SK-MEL-5 (cell line): ENCODE data around the gene BUD31. TPM values are rescaled to one million over a fixed set of nuclear protein-coding genes. Genes with fewer than 3 reads are reported as not detected.
"Not testable (repeated sequence)": the region's sequence is repeated elsewhere in the genome, so short reads cannot be mapped to it uniquely, and the experiment has no call there.

Source experiments
- DNase-seq: peaks from one replicate; pipeline ENCODE4 v3.0.0-alpha.2; 2016; ENCODE audit warnings: low read depth, low spot score
- in situ Hi-C: cut with HindIII; loops from 2 replicates; pipeline ENCODE4 v1.10.0; 2016; ENCODE audit warnings: low sequenced_read_pairs, high pct_unique_total_duplicates, low pct_unique_long_range_greater_than_20kb
- total RNA-seq: library from RNA; depleted of rRNA; stranded (reverse); fragments of >200 nt; shearing (Covaris generic); gene quantifications from 2 replicates; pipeline ENCODE4 v1.2.3, GENCODE V29; 2014

Gene BUD31
- total RNA-seq, 1 experiment from 2014 or later = 236 TPM

- in situ Hi-C loops = no loop called here
- peak; percentile 62 for DNase-seq
Measured at GRCh38 chr7:99379043-99379577, 29.7 kb upstream of the BUD31 start.

GRCh38 chr7:99379693-99380031, 29.1 kb upstream of the BUD31 start:
- in situ Hi-C loops, DNase-seq: not testable (repeated sequence)

DNA sequence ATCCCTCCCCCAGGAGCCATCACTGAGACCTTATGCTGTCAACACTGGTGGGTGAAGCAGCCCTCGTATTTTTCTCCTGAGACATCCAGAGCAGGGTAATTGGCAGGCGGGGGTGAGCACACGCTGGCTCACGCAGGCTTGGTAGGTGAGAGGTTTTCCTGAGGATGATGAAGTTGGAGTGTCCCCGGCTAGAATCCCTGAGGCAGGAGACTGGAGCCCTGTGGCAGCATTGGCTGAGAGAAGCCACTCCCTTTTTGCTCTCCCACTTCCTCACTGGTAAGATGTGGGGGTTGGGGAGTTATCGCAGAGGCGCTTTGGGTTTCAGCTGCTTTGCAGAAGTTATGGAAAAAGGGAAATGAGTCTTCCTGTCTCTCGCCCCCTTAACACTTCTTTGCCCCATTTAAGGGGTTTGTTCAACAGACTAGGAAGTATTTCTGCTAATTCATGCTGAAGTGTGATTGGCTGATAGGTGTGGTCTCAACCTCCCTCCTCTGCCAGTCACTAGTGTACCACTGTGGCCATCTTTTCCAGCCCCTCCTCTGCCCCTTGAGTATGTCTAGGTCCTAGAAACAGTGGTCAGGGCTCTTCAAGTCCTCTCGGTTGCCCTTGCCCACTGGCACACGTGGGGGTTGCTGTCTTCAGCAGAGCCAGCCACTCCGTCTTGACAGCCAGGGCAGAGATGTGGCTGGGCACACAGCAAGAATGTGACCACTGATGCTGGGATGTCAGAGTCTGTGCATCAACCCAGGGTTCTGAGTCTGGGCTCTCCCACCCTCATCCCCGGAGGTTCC, 28.5 kb upstream of the BUD31 start:
- in situ Hi-C loops = no loop called here
- DNase-seq = peak; percentile 55

DNA sequence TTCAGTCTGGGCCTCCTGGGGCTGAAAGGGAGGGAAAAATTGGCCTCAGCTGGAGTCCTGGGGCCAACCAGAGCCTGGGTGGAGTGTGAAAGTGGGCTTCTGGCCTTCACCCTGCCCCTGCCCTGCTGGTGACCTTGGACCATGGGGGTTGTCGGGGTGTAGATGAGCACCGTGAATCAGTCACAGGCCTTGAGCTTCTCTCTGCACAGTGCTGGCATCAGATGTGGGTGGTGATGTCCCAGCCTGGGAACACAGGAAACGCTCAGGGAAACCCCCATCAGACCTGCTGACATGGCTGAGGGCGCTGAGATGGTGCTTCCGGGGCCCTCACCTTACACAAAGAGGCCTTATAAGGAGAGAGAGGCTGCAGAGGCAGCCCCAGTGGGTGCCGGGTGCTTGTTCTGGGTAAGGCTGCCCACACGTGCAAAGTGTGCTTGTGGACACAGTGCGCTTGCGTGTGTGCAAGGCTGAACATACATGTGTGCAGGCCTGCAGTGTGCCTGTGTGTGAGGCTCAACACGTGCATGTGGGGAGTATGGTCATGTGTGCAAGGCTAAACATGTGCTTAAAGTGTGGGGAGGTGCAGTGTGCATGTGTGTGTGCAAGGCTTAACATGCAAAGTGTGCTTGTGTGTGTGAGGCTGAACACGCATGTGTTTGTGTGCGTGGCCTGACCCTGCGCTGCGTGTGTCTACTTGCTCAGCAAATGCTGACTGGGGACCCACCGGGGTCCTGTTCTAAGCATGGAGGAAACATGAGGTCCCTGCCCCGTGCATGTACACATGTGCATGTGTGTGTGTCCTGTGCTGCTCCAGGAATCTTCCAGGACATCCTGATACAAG, 27.7 kb upstream of the BUD31 start:
- in situ Hi-C loops = no loop called here
- peak; percentile 88 for DNase-seq

GRCh38 chr7:99381664-99382075, 27.1 kb upstream of the BUD31 start:
- in situ Hi-C loops = no loop called here
- no peak for DNase-seq

DNA sequence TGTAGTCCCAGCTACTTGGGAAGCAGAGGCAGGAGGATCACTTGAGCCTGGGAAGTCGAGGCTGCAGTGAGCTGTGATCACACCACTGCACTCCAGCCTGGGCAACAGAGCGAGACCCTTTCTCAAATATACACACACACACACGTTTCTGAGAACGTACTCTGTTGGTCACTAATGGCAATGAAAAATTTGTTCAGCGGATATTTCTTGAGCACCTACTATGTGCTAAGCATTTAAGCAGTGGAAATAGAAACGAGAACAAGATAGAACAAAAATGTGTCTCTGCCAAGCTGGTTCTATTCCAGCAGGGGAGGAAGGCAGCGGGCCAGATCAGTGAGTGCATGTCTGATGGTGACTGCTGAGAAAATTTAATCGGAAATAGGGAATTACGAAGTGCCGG, 25.6 kb upstream of the BUD31 start:
- DNase-seq = no peak
- in situ Hi-C loops = no loop called here

GRCh38 chr7:99383791-99384370, 24.9 kb upstream of the BUD31 start:
- no peak for DNase-seq
- in situ Hi-C loops = no loop called here

GRCh38 chr7:99384523-99384922, 24.2 kb upstream of the BUD31 start:
- in situ Hi-C loops = no loop called here
- DNase-seq = no peak

DNA sequence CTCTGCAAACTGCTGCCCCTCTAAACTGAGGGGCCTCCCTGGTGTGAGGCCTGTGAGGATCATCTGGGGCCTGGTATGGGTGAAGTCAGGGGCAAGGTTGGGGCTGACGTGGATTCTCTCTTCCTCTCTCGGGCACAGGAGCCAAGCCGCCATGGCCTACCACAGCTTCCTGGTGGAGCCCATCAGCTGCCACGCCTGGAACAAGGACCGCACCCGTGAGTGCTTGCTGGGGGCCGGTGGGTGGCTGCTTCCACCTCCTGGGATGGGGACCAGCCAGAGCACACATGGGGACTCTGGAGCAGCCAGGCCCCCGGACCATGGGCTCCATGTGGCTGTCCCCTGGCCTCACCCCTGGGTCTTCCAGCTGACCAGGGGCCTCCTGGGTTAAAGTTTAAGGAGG, 23.2 kb upstream of the BUD31 start:
- DNase-seq = no peak
- in situ Hi-C loops = no loop called here

DNA sequence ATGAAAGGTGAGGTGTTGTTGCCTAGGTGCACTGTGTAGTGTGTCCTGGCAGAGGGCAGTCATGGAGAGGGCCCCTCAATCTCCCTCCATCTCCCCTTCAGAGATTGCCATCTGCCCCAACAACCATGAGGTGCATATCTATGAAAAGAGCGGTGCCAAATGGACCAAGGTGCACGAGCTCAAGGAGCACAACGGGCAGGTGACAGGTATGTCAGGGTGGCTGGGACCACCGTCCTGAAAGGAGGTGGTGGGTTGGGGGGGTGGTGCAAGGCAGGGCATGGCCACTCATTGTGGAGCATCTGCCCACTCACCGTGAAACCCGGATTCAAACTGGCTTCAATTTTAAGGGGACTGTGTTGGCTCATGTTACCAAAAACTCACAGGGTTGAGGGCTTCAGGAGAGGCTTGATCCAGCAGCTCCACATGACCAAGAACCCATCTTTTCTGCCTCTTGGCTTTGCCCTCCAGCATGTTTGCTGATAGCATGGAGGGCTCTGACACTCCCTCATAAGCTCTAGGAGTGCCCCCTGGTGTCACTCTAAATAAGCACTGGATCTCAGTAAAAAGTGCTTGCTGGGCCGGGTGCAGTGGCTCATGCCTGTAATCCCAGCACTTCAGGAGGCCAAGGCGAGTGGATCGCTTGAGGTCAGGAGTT, 22.1 kb upstream of the BUD31 start:
- peak; percentile 84 for DNase-seq
- in situ Hi-C loops = no loop called here

DNA sequence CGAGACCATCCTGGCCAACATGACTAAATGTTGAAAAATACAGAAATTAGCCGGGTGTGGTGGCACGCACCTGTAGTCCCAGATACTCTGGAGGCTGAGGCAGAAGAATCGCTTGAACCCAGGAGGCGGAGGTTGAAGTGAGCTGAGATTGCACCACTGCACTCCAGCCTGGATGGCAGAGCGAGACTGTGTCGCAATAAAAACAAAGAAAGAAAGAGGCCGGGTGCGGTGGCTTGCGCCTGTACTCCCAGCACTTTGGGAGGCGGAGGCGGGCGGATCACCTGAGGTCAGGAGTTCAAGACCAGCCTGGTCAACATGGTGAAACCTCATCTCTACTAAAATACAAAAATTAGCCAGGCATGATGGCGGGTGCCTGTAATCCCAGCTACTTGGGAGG, 21.5 kb upstream of the BUD31 start:
- in situ Hi-C loops, DNase-seq: not testable (repeated sequence)

GRCh38 chr7:99387912-99388311, 20.9 kb upstream of the BUD31 start:
- in situ Hi-C loops = no loop called here
- no peak for DNase-seq

GRCh38 chr7:99389772-99390171, 19.0 kb upstream of the BUD31 start:
- in situ Hi-C loops = no loop called here

DNA sequence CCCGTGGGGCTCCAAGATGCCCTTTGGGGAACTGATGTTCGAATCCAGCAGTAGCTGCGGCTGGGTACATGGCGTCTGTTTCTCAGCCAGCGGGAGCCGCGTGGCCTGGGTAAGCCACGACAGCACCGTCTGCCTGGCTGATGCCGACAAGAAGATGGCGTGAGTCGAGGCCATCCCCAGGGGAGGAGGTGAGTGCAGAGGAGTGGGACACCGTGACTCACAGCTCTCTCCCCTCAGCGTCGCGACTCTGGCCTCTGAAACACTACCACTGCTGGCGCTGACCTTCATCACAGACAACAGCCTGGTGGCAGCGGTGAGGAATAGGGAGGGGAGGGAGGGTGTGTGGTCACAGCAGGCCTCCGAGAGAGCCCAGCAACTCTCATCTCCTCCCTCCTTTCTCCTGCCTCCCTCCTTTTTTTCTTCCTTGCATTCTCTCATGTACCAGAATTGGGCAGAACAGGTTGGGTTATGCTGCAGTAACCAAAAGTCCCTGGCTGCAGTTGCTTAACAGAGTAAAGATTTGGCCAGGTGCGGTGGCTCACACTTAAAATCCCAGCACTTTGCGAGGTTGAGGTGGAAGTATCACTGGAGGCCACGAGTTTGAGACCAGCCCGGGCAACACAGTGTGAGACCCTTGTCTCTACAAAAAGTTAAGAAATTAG, 17.7 kb upstream of the BUD31 start:
- DNase-seq = no peak
- in situ Hi-C loops = no loop called here

More at GRCh38 chr7:99389772-99390171, 19.0 kb upstream of the BUD31 start:
- DNase-seq = no peak

GRCh38 chr7:99392046-99392445, 16.7 kb upstream of the BUD31 start:
- no peak for DNase-seq
- in situ Hi-C loops = no loop called here

- no peak for DNase-seq
- in situ Hi-C loops = no loop called here
Measured at GRCh38 chr7:99392659-99393354, 16.0 kb upstream of the BUD31 start.
